ENCODE results near the gene PPA2. TPM values are rescaled to one million over a fixed set of nuclear protein-coding genes. Genes with fewer than 3 reads are reported as not detected.
"Not testable (repeated sequence)": the region's sequence is repeated elsewhere in the genome, so short reads cannot be mapped to it uniquely, and the experiment has no call there.

The PPA2 gene
- total and polyA plus RNA-seq, 2 donors (not counting 1 experiment from before 2014, with no cell fraction given): 74.6 to 82.6 TPM

DNA sequence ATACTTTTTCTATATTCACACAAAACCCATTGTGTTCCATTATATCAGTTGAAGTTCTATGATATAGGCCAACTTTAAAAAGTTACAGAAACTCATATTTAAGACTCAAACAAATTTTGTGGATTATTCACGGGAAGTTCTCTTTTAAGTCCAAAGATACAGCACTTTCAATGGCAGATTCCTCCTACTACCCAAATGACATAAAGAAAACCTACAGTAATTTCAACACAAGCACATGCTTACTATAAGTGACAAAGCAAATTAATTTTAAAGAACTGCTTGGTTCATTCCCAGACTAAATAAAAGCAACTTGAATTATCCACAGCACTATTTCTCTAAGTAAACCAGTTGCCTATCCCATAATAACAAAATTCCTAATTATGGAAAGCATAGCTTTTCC, 4.1 kb downstream of the PPA2 start:
- H3K4me3 ChIP-seq (replicated peaks in 1 of 4; ENCODE audit: control extremely low read depth in 1 of 4, insufficient read depth in 1 of 4, low read depth in 3 of 4, low read length in 4 of 4): no peak overlapping the region
- no peak overlapping the region for H3K9ac ChIP-seq (ENCODE audit: insufficient read depth, low read length)
- H3K27ac ChIP-seq (ENCODE audit: insufficient read depth, low read length): no peak overlapping the region
- no peak overlapping the region for H3K4me2 ChIP-seq (ENCODE audit: extremely low read depth, insufficient read depth, low read length)
- no peak overlapping the region for H2AFZ ChIP-seq (ENCODE audit: low read length)
- no peak for DNase-seq (ENCODE audit: low read depth in 2 of 2)
- H3K36me3 ChIP-seq (ENCODE audit: control insufficient read depth, insufficient read depth, low read length): no peaks in the 10 kb centered on the region
- TF ChIP-seq, protein P1, sequence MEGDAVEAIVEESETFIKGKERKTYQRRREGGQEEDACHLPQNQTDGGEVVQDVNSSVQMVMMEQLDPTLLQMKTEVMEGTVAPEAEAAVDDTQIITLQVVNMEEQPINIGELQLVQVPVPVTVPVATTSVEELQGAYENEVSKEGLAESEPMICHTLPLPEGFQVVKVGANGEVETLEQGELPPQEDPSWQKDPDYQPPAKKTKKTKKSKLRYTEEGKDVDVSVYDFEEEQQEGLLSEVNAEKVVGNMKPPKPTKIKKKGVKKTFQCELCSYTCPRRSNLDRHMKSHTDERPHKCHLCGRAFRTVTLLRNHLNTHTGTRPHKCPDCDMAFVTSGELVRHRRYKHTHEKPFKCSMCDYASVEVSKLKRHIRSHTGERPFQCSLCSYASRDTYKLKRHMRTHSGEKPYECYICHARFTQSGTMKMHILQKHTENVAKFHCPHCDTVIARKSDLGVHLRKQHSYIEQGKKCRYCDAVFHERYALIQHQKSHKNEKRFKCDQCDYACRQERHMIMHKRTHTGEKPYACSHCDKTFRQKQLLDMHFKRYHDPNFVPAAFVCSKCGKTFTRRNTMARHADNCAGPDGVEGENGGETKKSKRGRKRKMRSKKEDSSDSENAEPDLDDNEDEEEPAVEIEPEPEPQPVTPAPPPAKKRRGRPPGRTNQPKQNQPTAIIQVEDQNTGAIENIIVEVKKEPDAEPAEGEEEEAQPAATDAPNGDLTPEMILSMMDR (conservative IDR thresholded peaks at IDR 0.05 in 1 of 2, IDR thresholded peaks at IDR 0.05 in 1 of 2; ENCODE audit: low read depth in 1 of 2, low read length in 2 of 2): no peak
- TF ChIP-seq EZH2 (IDR thresholded peaks at IDR 0.05; ENCODE audit: low read length, missing control alignments): no peak
- no peaks in the 10 kb centered on the region for H3K9me3 ChIP-seq (ENCODE audit: control insufficient read depth, insufficient read depth, low read depth, low read length)
- no peaks in the 10 kb centered on the region for H4K20me1 ChIP-seq (ENCODE audit: control insufficient read depth, extremely low read depth, insufficient read depth, low read length)
- H3K4me1 ChIP-seq (ENCODE audit: control insufficient read depth, extremely low read depth, insufficient read depth, low read length): peaks cover 8% of the 10 kb centered on the region
- H3K79me2 ChIP-seq (ENCODE audit: control insufficient read depth, insufficient read depth, low read length): peaks cover 49% of the 10 kb centered on the region
- H3K27me3 ChIP-seq (ENCODE audit: control insufficient read depth, insufficient read depth, low read length): no peaks in the 10 kb centered on the region

DNA sequence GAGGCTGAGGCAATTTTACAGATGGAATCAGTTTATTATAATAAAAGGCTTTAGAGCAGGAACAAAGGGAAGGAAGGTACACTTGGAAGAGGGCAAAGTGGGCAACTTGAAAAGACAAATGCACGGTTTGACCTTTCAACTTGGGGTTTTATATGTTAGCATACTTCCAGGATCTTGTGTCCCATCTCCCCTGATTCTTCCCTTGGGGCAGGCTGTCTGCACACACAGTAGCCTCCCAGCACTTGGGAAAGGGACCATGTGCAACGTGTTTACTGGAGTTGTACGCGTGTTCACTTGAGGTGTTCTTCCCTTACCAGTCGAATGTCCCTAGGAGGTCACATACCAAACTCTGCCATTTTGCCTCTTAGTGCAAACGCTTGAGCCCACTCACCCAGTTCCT, 7.3 kb downstream of the PPA2 start:
- Histone ChIP-seq H2AFZ (ENCODE audit: low read length) (no peak overlapping the region), H3K4me3 (replicated peaks in 1 of 4; ENCODE audit: control extremely low read depth in 1 of 4, insufficient read depth in 1 of 4, low read depth in 3 of 4, low read length in 4 of 4) (no peak overlapping the region), H3K4me2 (ENCODE audit: extremely low read depth, insufficient read depth, low read length) (no peak overlapping the region), H3K4me1 (ENCODE audit: control insufficient read depth, extremely low read depth, insufficient read depth, low read length) (peaks cover 2% of the 10 kb centered on the region), H3K9me3 (ENCODE audit: control insufficient read depth, insufficient read depth, low read depth, low read length) (no peaks in the 10 kb centered on the region), H4K20me1 (ENCODE audit: control insufficient read depth, extremely low read depth, insufficient read depth, low read length) (no peaks in the 10 kb centered on the region), H3K9ac (ENCODE audit: insufficient read depth, low read length) (no peak overlapping the region), H3K27ac (ENCODE audit: insufficient read depth, low read length) (no peak overlapping the region), H3K79me2 (ENCODE audit: control insufficient read depth, insufficient read depth, low read length) (peaks cover 36% of the 10 kb centered on the region), H3K27me3 (ENCODE audit: control insufficient read depth, insufficient read depth, low read length) (no peaks in the 10 kb centered on the region), H3K36me3 (ENCODE audit: control insufficient read depth, insufficient read depth, low read length) (no peaks in the 10 kb centered on the region)
- TF ChIP-seq, protein P1 (conservative IDR thresholded peaks at IDR 0.05 in 1 of 2, IDR thresholded peaks at IDR 0.05 in 1 of 2; ENCODE audit: low read depth in 1 of 2, low read length in 2 of 2): no peak
- TF ChIP-seq EZH2 (IDR thresholded peaks at IDR 0.05; ENCODE audit: low read length, missing control alignments): no peak
- DNase-seq (ENCODE audit: low read depth in 2 of 2): no peak

DNA sequence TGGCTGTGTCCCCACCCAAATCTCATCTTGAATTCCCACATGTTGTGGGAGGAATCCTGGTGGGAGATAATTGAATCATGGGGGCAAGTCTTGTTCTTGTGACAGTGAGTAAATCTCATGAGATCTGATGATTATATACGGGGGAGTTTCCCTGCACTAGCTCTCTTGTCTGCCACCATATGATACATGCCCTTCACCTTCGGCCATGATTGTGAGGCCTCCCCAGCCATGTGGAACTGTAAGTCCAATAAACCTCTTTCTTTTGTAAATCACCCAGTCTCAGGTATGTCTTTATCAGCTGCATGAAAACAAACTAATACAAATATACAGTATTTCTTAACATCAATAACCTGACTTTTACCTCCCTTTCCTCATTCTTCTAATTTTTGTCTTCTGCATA, 9.3 kb downstream of the PPA2 start:
- not testable (repeated sequence) for H3K9me3 ChIP-seq (ENCODE audit: control insufficient read depth, insufficient read depth, low read depth, low read length); H2AFZ ChIP-seq (ENCODE audit: low read length); H3K4me3 ChIP-seq (replicated peaks in 1 of 4; ENCODE audit: control extremely low read depth in 1 of 4, insufficient read depth in 1 of 4, low read depth in 3 of 4, low read length in 4 of 4); H3K27ac ChIP-seq (ENCODE audit: insufficient read depth, low read length); H4K20me1 ChIP-seq (ENCODE audit: control insufficient read depth, extremely low read depth, insufficient read depth, low read length); H3K9ac ChIP-seq (ENCODE audit: insufficient read depth, low read length); H3K27me3 ChIP-seq (ENCODE audit: control insufficient read depth, insufficient read depth, low read length); H3K4me2 ChIP-seq (ENCODE audit: extremely low read depth, insufficient read depth, low read length); H3K36me3 ChIP-seq (ENCODE audit: control insufficient read depth, insufficient read depth, low read length); DNase-seq (ENCODE audit: low read depth in 2 of 2); H3K4me1 ChIP-seq (ENCODE audit: control insufficient read depth, extremely low read depth, insufficient read depth, low read length)
- H3K79me2 ChIP-seq (ENCODE audit: control insufficient read depth, insufficient read depth, low read length): peaks cover 18% of the 10 kb centered on the region

All from fibroblast of lung (primary cell).